ACC112 (cell line): ENCODE measurements around the gene POLE4.

Experiments used
- H2AFZ ChIP-seq: fragments of 200-600 bp; sonication (generic); one replicate; pipeline ENCODE4 v1.6.0; 2017; ENCODE audit warnings: antibody characterized with exemption, low read length; ENCODE audit not compliant: unreplicated experiment
- H3K27ac ChIP-seq: fragments of 200-600 bp; sonication (generic); 2 replicates; pipeline ENCODE4 v1.5.1; 2014; ENCODE audit warnings: low read depth, mild to moderate bottlenecking, antibody characterized with exemption, low read length, moderate library complexity
- H3K27me3 ChIP-seq: fragments of 200-600 bp; sonication (generic); 2 replicates; pipeline ENCODE4 v1.6.1; 2014; ENCODE audit warnings: mild to moderate bottlenecking, antibody characterized with exemption, low read length, moderate library complexity, mixed read lengths; ENCODE audit not compliant: insufficient read depth
- H3K36me3 ChIP-seq: fragments of 200-600 bp; sonication (generic); 2 replicates; pipeline ENCODE4 v1.6.1; 2016; ENCODE audit warnings: mild to moderate bottlenecking, antibody characterized with exemption, low read length, moderate library complexity, mixed read lengths; ENCODE audit not compliant: insufficient read depth
- H3K4me1 ChIP-seq: fragments of 200-600 bp; sonication (generic); one replicate; pipeline ENCODE4 v1.6.1; 2016; ENCODE audit warnings: low read length, mixed read lengths; ENCODE audit not compliant: insufficient read depth, unreplicated experiment, control insufficient read depth
- H3K4me3 ChIP-seq: fragments of 200-600 bp; sonication (generic); 2 replicates; pipeline ENCODE4 v1.5.1; 2014; ENCODE audit warnings: mild to moderate bottlenecking, low read depth, low read length
- H3K79me2 ChIP-seq: fragments of 200-600 bp; sonication (generic); one replicate; pipeline ENCODE4 v1.6.0; 2016; ENCODE audit warnings: low read length; ENCODE audit not compliant: control insufficient read depth, unreplicated experiment, insufficient read depth

The POLE4 gene, protein sequence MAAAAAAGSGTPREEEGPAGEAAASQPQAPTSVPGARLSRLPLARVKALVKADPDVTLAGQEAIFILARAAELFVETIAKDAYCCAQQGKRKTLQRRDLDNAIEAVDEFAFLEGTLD

DNA sequence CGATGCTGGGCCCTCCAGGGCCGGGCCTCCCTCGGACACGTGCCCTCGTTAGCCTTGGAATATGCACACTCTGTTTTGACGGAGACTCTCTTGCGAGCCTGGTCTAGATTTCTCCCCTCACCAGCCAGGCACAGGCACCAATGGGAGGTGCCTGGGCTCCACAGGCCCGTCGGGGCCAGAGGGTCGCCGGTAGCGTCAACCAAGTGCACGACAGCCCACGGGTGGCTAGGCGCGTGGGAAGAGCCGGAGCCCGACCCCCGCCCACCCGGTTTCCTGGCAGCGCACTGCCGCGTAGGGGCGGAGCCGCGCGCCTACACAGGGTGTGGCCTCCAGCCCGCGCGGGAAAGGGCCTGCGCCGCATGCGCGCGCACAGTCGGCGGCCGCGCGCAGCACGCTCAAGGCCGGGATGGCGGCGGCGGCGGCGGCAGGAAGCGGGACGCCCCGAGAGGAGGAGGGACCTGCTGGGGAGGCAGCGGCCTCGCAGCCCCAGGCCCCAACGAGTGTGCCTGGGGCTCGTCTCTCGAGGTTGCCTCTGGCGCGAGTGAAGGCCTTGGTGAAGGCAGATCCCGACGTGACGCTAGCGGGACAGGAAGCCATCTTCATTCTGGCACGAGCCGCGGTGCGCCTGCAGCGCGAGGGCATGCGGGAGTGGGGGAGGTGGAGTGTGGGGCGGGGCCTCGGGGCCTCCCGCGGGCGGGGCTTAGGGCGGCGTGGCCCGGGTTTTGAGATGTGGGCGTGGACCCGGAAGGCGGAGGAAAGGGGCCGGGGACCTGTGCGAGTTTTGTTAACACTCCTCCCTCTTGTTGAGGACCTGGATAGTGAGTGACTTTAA lies at the start of gene POLE4:
Gene POLE4, plus strand, starts transcription at position 370 of the 832 bp plus-strand sequence. Its CDS starts 37 bp downstream, at position 407.
- H3K36me3 ChIP-seq, result peaks cover 31% of the 10 kb centered on the region
- H3K4me3 ChIP-seq, result peak within 1 kb of the TSS; percentile 92
- peaks cover 8% of the 10 kb centered on the region for H3K79me2 ChIP-seq
- peak within 1 kb of the TSS; percentile 87 for H2AFZ ChIP-seq
- peaks cover 20% of the 10 kb centered on the region for H3K4me1 ChIP-seq
- peak within 1 kb of the TSS; percentile 94 for H3K27ac ChIP-seq
- H3K27me3 ChIP-seq, result no peaks in the 10 kb centered on the region

- Histone ChIP-seq H3K4me1 (no peaks in the 10 kb centered on the region), H2AFZ (no peak overlapping the region), H3K27me3 (no peaks in the 10 kb centered on the region), H3K36me3 (no peaks in the 10 kb centered on the region), H3K4me3 (0 out of 2 replicates have a peak overlapping the region, but pooled peaks have one; percentile 3), H3K27ac (no peak overlapping the region), H3K79me2 (no peaks in the 10 kb centered on the region)
These were observed 49.5 kb upstream of the POLE4 start for GRCh38 chr2:74908748-74909444.

DNA sequence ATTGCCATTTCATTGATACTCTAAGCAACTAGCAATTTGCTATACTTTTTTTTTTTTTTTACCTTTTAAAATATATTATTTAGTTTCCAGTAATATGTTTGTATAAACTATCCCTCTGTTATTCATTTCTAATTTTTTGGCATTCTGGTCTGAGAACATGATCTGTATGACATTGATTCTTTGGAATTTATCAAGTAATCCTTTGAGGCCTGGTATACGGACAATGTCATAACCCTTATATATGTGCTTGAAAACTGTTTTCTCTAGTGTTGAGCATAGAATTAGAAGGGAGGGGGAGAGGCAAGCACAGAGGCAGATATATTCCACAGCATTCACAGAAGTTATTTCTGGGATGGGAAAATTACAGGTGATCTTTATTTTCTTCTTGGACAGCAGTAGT lies 48.2 kb upstream of the POLE4 start:
- H3K27ac ChIP-seq, result no peak overlapping the region
- H3K27me3 ChIP-seq, result no peaks in the 10 kb centered on the region
- no peak overlapping the region for H3K4me3 ChIP-seq
- H3K79me2 ChIP-seq, result no peaks in the 10 kb centered on the region
- no peaks in the 10 kb centered on the region for H3K36me3 ChIP-seq
- H2AFZ ChIP-seq, result no peak overlapping the region
- no peaks in the 10 kb centered on the region for H3K4me1 ChIP-seq

GRCh38 chr2:74911061-74911460 lies 47.4 kb upstream of the POLE4 start:
- peaks cover 6% of the 10 kb centered on the region for H3K4me1 ChIP-seq
- no peaks in the 10 kb centered on the region for H3K27me3 ChIP-seq
- H2AFZ ChIP-seq, result no peak overlapping the region
- H3K79me2 ChIP-seq, result no peaks in the 10 kb centered on the region
- no peak overlapping the region for H3K4me3 ChIP-seq
- no peaks in the 10 kb centered on the region for H3K36me3 ChIP-seq
- H3K27ac ChIP-seq, result no peak overlapping the region

- Histone ChIP-seq H3K27ac (no peak overlapping the region), H2AFZ (no peak overlapping the region), H3K27me3 (no peaks in the 10 kb centered on the region), H3K79me2 (no peaks in the 10 kb centered on the region), H3K36me3 (no peaks in the 10 kb centered on the region), H3K4me3 (no peak overlapping the region), H3K4me1 (peaks cover 17% of the 10 kb centered on the region)
These were observed 42.7 kb upstream of the POLE4 start for GRCh38 chr2:74915743-74916142.

DNA sequence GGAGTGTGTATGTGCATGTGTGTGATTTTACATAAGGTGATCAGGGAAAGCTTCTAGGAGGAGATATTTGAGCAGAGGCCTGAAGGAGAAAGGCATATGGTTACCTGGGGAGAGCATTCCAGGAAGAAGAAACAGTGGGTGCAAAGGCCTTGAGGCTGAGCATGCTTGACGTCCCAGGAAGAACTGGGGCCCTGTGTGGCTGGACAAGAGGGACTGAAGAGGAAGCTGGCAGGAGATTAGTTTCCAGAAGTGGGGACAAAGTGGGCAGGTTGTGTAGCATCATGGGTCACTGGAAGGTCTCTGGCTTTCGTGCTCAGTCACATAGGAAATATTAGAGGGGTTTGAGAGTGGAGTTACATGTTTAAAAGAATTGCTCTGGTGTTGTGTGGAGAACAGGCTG lies 42.0 kb upstream of the POLE4 start:
- Histone ChIP-seq H3K27ac (no peak overlapping the region), H3K27me3 (no peaks in the 10 kb centered on the region), H3K79me2 (no peaks in the 10 kb centered on the region), H2AFZ (no peak overlapping the region), H3K4me1 (peaks cover 17% of the 10 kb centered on the region), H3K36me3 (no peaks in the 10 kb centered on the region), H3K4me3 (no peak overlapping the region)

DNA sequence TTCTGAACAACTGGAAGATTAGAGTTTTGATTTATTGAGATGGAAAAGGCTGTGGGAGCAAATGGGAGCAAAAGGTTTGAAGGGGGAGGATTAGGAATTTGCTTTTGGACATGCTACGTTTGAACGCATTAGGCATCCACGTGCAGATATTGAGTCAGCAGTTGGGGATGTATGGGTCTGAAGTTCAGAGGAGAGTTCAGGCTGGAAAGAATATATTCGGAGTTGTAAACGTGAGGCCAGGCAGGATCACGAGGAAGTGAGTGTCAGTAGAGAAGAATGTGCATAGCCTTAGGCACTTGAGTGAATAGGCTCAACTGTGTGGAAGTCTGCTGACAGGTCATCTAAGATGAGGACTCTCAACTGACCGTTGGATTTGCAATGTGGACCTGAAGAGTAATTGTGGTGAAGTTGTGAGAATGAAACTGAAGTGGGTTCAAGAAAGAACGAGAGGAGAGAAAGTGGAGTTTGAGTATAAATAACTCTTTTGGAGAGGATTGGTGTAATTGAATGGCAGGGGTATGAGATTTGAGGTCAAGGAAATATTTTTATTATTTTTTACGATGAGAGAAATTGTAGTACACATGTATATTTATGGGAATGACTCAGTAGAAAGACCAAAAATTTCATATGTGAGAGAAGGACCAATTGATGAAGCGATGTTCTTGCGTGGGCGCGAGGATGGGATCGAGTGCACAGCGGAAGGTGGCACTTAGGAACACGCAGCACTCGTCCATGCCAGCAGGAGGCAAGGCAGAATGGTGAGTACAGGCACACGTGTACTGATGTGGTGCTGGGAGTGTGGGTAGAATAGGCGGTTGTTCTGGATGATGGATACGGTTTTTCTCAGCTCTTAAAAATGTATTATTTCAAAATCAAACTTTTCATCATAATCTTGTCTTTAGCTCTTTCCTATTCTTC lies 40.5 kb upstream of the POLE4 start:
- no peaks in the 10 kb centered on the region for H3K27me3 ChIP-seq
- no peak overlapping the region for H3K4me3 ChIP-seq
- no peaks in the 10 kb centered on the region for H3K79me2 ChIP-seq
- peaks cover 24% of the 10 kb centered on the region for H3K4me1 ChIP-seq
- H3K27ac ChIP-seq, result no peak overlapping the region
- H3K36me3 ChIP-seq, result no peaks in the 10 kb centered on the region
- H2AFZ ChIP-seq, result no peak overlapping the region

DNA sequence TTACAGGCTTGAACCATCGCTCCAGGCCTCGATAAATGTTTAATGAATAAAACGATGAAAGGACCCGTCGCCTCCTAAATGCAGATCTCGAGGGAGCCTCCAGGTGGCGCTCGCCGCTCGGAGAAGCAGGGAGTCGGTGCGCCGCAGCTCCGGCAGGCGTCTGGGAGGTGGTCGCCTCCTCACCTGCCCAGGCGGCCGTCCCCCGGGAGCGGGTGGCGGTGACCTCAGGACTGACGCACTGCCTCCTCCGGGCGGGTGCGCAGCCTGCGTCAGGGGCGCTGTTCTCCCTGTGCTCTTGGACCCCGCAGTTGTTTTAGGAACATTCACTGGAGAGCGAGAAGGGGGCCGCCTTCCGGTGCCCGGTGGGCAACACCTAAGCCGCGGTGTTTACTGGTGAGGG lies 38.6 kb upstream of the POLE4 start:
- no peaks in the 10 kb centered on the region for H3K27me3 ChIP-seq
- H3K79me2 ChIP-seq, result no peaks in the 10 kb centered on the region
- no peak overlapping the region for H3K27ac ChIP-seq
- peak overlapping the region; percentile 3 for H2AFZ ChIP-seq
- peaks cover 27% of the 10 kb centered on the region for H3K4me1 ChIP-seq
- no peaks in the 10 kb centered on the region for H3K36me3 ChIP-seq
- H3K4me3 ChIP-seq, result peak overlapping the region; percentile 66

GRCh38 chr2:74921236-74921736 lies 37.2 kb upstream of the POLE4 start:
- H2AFZ ChIP-seq, result no peak overlapping the region
- H3K4me3 ChIP-seq, result no peak overlapping the region
- no peaks in the 10 kb centered on the region for H3K79me2 ChIP-seq
- H3K27ac ChIP-seq, result no peak overlapping the region
- H3K27me3 ChIP-seq, result no peaks in the 10 kb centered on the region
- peaks cover 19% of the 10 kb centered on the region for H3K4me1 ChIP-seq
- H3K36me3 ChIP-seq, result no peaks in the 10 kb centered on the region
